Stimulated activated CD8-positive, alpha-beta memory T cell treated with anti-CD3 and anti-CD28 coated beads, Interleukin-15, amount 100 ng/mL, for 48 hours (primary cell): ENCODE data around the gene CDK4.
A peak's percentile ranks its signal among the peaks of the same experiment; 100 is the strongest.

ENCODE experiments used
- DNase-seq, 2 donors: peaks; one replicate each; pipeline ENCODE4 v3.0.0-alpha.2; 2020; ENCODE audit warnings: low read depth in 2 of 2

The CDK4 gene

GRCh38 chr12:57756406-57757341 is 4.6 kb upstream of the CDK4 start:
- peak in 1 of 2 donors; percentile 65 for DNase-seq

- no peak for DNase-seq
Measured at GRCh38 chr12:57755454-57756372, 3.6 kb upstream of the CDK4 start.

GRCh38 chr12:57755194-57755453 is 3.0 kb upstream of the CDK4 start:
- DNase-seq, result no peak

- DNase-seq, result peak; percentile 74 to 81
Measured at GRCh38 chr12:57754411-57755193, 2.5 kb upstream of the CDK4 start, which contains the start of gene MARCHF9. Gene MARCHF9 (plus strand): TSS chr12:57755103. CDS start chr12:57755529, 426 bp downstream.

GRCh38 chr12:57753756-57754337 is 1.7 kb upstream of the CDK4 start:
- DNase-seq, result no peak

- no peak for DNase-seq
Measured at GRCh38 chr12:57752668-57753000, 524 bp upstream of the CDK4 start.

- DNase-seq, result no peak
Measured at GRCh38 chr12:57751432-57751787, 700 bp downstream of the CDK4 start.

- no peak for DNase-seq
Measured at GRCh38 chr12:57750561-57751431, 1.3 kb downstream of the CDK4 start.

- no peak for DNase-seq
Measured at GRCh38 chr12:57749061-57749460, 3.0 kb downstream of the CDK4 start.

GRCh38 chr12:57746025-57746424 is 6.1 kb downstream of the CDK4 start:
- no peak for DNase-seq

- DNase-seq, result no peak
Measured at GRCh38 chr12:57745485-57745881, 6.6 kb downstream of the CDK4 start.

- DNase-seq, result peak; percentile 88 to 90
Measured at GRCh38 chr12:57744777-57745484, 7.2 kb downstream of the CDK4 start, which contains the start of gene TSPAN31. Gene TSPAN31 (plus strand): TSS chr12:57745039. CDS start chr12:57745155, 116 bp downstream.

- DNase-seq, result peak in 1 of 2 donors; percentile 42
Measured at GRCh38 chr12:57744194-57744776, 7.8 kb downstream of the CDK4 start.

- no peak for DNase-seq
Measured at GRCh38 chr12:57743769-57744168, 8.3 kb downstream of the CDK4 start.

GRCh38 chr12:57741844-57742738 is 10.0 kb downstream of the CDK4 start:
- DNase-seq, result peak; percentile 73 to 76

- DNase-seq, result no peak
Measured at GRCh38 chr12:57741413-57741789, 10.7 kb downstream of the CDK4 start.

GRCh38 chr12:57740656-57741412 is 11.3 kb downstream of the CDK4 start:
- peak; percentile 68 to 73 for DNase-seq
